GM12873 (cell line): Measurements from ENCODE around the gene NUP155.

Experiments used
- CTCF ChIP-seq: IDR thresholded peaks from 2 replicates; pipeline ENCODE4 v1.5.1; 2012; ENCODE audit warnings: low read depth, mild to moderate bottlenecking, moderate library complexity, low read length, control low read depth; ENCODE audit not compliant: insufficient read depth; ENCODE audit errors: missing control alignments

Gene NUP155

GRCh38 chr5:37375091-37375490 lies 4.2 kb upstream of the NUP155 start:
- no peak for TF ChIP-seq CTCF

GRCh38 chr5:37370550-37370863 lies 399 bp downstream of the NUP155 start:
- no peak for TF ChIP-seq CTCF

- no peak for TF ChIP-seq CTCF
Measured at GRCh38 chr5:37355161-37355560, 15.7 kb downstream of the NUP155 start.

- TF ChIP-seq CTCF = no peak
Measured at GRCh38 chr5:37326536-37326935, 44.4 kb downstream of the NUP155 start.

- TF ChIP-seq CTCF = no peak
Measured at GRCh38 chr5:37323607-37324006, 47.3 kb downstream of the NUP155 start.

GRCh38 chr5:37319037-37319782 lies 51.7 kb downstream of the NUP155 start:
- no peak for TF ChIP-seq CTCF

- TF ChIP-seq CTCF = no peak
Measured at GRCh38 chr5:37316027-37316426, 54.9 kb downstream of the NUP155 start.
